IMR-90 (cell line): ENCODE measurements around the gene FSIP1. TPM values are rescaled to one million over a fixed set of nuclear protein-coding genes. Genes with fewer than 3 reads are reported as not detected.

Experiments used
- ATAC-seq: fragments of 200-7000 bp; cut with Tn5 transposase; 2 replicates; pipeline ENCODE4 v1.9.1; 2020; ENCODE audit warnings: low read depth, mild to moderate bottlenecking, moderate library complexity
- BruUV-seq: library from RNA; stranded (reverse); fragments of 400-500 nt; replicated peaks from 2 replicates; lab custom pipeline; 2021; lab: Mats Ljungman, UMichigan
- CTCF ChIA-PET: fragments of 300-600 bp; formaldehyde crosslinking; extraction: SDS; loops from one replicate; lab custom pipeline; 2021; ENCODE audit warnings: antibody characterized with exemption; lab: Yijun Ruan, JAX
- POLR2A ChIA-PET: fragments of 300-600 bp; sonication (Branson Sonifier 250); formaldehyde crosslinking; loops from one replicate; lab custom pipeline; 2022; ENCODE audit warnings: antibody characterized with exemption; ENCODE audit not compliant: unreplicated experiment; lab: Charles Lee
- DNase-seq: peaks from one replicate; pipeline ENCODE4 v3.0.0; 2013
- H2AFZ ChIP-seq: replicated peaks from 2 replicates; pipeline ENCODE3; 2013; ENCODE audit warnings: low read length, mild to moderate bottlenecking; ENCODE audit not compliant: poor library complexity
- H2AK5ac ChIP-seq: 2 replicates; pipeline ENCODE4 v1.6.1; 2013; ENCODE audit warnings: low read depth, low read length, inconsistent platforms
- H2AK9ac ChIP-seq: replicated peaks from 2 replicates; pipeline ENCODE3; 2013; ENCODE audit warnings: mild to moderate bottlenecking, low read depth, low read length, moderate library complexity; ENCODE audit not compliant: poor library complexity
- H2BK120ac ChIP-seq: 2 replicates; pipeline ENCODE4 v1.6.1; 2013; ENCODE audit warnings: low read depth, low read length, inconsistent platforms
- H2BK15ac ChIP-seq: 3 replicates; pipeline ENCODE4 v1.6.1; 2013; ENCODE audit warnings: low read depth, low read length, inconsistent platforms
- H2BK20ac ChIP-seq: 2 replicates; pipeline ENCODE4 v1.6.1; 2013; ENCODE audit warnings: low read depth, mild to moderate bottlenecking, inconsistent platforms, low read length, moderate library complexity
- H2BK5ac ChIP-seq: 2 replicates; pipeline ENCODE4 v1.6.1; 2013; ENCODE audit warnings: mild to moderate bottlenecking, low read depth, low read length, inconsistent platforms; ENCODE audit not compliant: poor library complexity, severe bottlenecking
- H3K14ac ChIP-seq: replicated peaks from 2 replicates; pipeline ENCODE4 v1.6.1; 2013; ENCODE audit warnings: low read depth, low read length, inconsistent platforms
- H3K18ac ChIP-seq: 2 replicates; pipeline ENCODE4 v1.6.1; 2013; ENCODE audit warnings: low read depth, low read length, control low read depth
- H3K23ac ChIP-seq: 2 replicates; pipeline ENCODE4 v1.6.1; 2013; ENCODE audit warnings: low read depth, low read length, inconsistent platforms
- H3K27ac ChIP-seq: 2 replicates; pipeline ENCODE4 v1.5.1; 2013; ENCODE audit warnings: mild to moderate bottlenecking, control low read depth, low read length; ENCODE audit not compliant: insufficient read depth
- H3K27me3 ChIP-seq: 2 replicates; pipeline ENCODE4 v1.6.1; 2013; ENCODE audit warnings: low read length; ENCODE audit not compliant: control insufficient read depth, insufficient read depth
- H3K36me3 ChIP-seq: 2 replicates; pipeline ENCODE4 v1.6.1; 2013; ENCODE audit warnings: low read length, mixed read lengths; ENCODE audit not compliant: control insufficient read depth, insufficient read depth
- H3K4ac ChIP-seq: 2 replicates; pipeline ENCODE4 v1.6.1; 2013; ENCODE audit warnings: low read depth, low read length, inconsistent platforms
- H3K4me1 ChIP-seq: 2 replicates; pipeline ENCODE4 v1.6.1; 2013; ENCODE audit warnings: low read length, mixed read lengths; ENCODE audit not compliant: control insufficient read depth, insufficient read depth
- H3K4me2 ChIP-seq: 2 replicates; pipeline ENCODE4 v1.6.1; 2013; ENCODE audit warnings: low read depth, mild to moderate bottlenecking, control low read depth, low read length, moderate library complexity
- H3K4me3 ChIP-seq: 2 replicates; pipeline ENCODE4 v1.5.1; 2013; ENCODE audit warnings: low read depth, mild to moderate bottlenecking, control low read depth, low read length, moderate library complexity; ENCODE audit not compliant: insufficient read depth
- H3K56ac ChIP-seq: 2 replicates; pipeline ENCODE4 v1.6.1; 2013; ENCODE audit warnings: low read length, inconsistent platforms; ENCODE audit not compliant: insufficient read depth; ENCODE audit errors: extremely low read depth
- H3K79me1 ChIP-seq, 2 experiments: 2 replicates each; pipeline ENCODE4 v1.6.1; 2013; ENCODE audit warnings: low read length in 2 of 2, inconsistent platforms in 1 of 2, low read depth in 1 of 2
- H3K9ac ChIP-seq: 2 replicates; pipeline ENCODE4 v1.6.1; 2013; ENCODE audit warnings: low read depth, low read length, control low read depth
- H3K9me1 ChIP-seq: 2 replicates; pipeline ENCODE4 v1.6.1; 2013; ENCODE audit warnings: low read length, inconsistent platforms; ENCODE audit not compliant: insufficient read depth
- H3K9me3 ChIP-seq: 2 replicates; pipeline ENCODE4 v1.6.1; 2013; ENCODE audit warnings: low read length; ENCODE audit not compliant: control insufficient read depth, insufficient read depth
- H4K20me1 ChIP-seq: 2 replicates; pipeline ENCODE4 v1.6.1; 2013; ENCODE audit warnings: low read length, inconsistent platforms; ENCODE audit not compliant: insufficient read depth
- H4K5ac ChIP-seq: 2 replicates; pipeline ENCODE4 v1.6.1; 2013; ENCODE audit warnings: mild to moderate bottlenecking, low read depth, low read length, control low read depth
- H4K8ac ChIP-seq, 2 experiments: 2 replicates each; pipeline ENCODE4 v1.6.1; 2013; ENCODE audit warnings: low read depth in 2 of 2, low read length in 2 of 2, control low read depth in 1 of 2, inconsistent platforms in 1 of 2
- H4K91ac ChIP-seq: 2 replicates; pipeline ENCODE4 v1.6.1; 2013; ENCODE audit warnings: low read depth, low read length, inconsistent platforms; ENCODE audit not compliant: insufficient read depth
- CEBPB ChIP-seq: IDR thresholded peaks from 2 replicates; pipeline ENCODE4 v1.6.1; 2012; ENCODE audit warnings: low read depth, low read length, improper control_type of control experiment
- MAZ ChIP-seq: IDR thresholded peaks from 2 replicates; pipeline ENCODE4 v1.6.1; 2012; ENCODE audit warnings: low read depth, mild to moderate bottlenecking, low read length, improper control_type of control experiment, moderate library complexity, borderline replicate concordance
- MXI1 ChIP-seq: IDR thresholded peaks from 2 replicates; pipeline ENCODE4 v1.6.1; 2012; ENCODE audit warnings: low read depth, mild to moderate bottlenecking, low read length, moderate library complexity, borderline replicate concordance
- RCOR1 ChIP-seq: IDR thresholded peaks from 2 replicates; pipeline ENCODE4 v1.6.1; 2012; ENCODE audit warnings: mild to moderate bottlenecking, low read length, improper control_type of control experiment; ENCODE audit not compliant: insufficient replicate concordance
- SMC3 ChIP-seq: fragments of 150-350 bp; IDR thresholded peaks from 2 replicates; pipeline ENCODE4 v1.6.1; 2016; ENCODE audit warnings: low read depth, mild to moderate bottlenecking, antibody characterized with exemption, low read length, moderate library complexity
- WGBS, 2 experiments: methylation state at CpG; one replicate each; pipeline versions ENCODE4 v1.1.5 to v1.1.7; 2013; ENCODE audit warnings: missing lambda C conversion rate in 2 of 2; ENCODE audit not compliant: insufficient read length in 1 of 2; ENCODE audit errors: extremely low coverage in 2 of 2; 5-methylcytosine and 5-hydroxymethylcytosine counted together
- dilution Hi-C: fragments of 300-500 bp; cut with HindIII; formaldehyde crosslinking; loops from one replicate; pipeline ENCODE4 v1.14.3; 2018; ENCODE audit warnings: low sequenced_read_pairs; ENCODE audit not compliant: unreplicated experiment
- in situ Hi-C: fragments of 300-500 bp; cut with MboI; formaldehyde crosslinking; loops from 3 replicates; pipeline ENCODE4 v1.14.3; 2019; ENCODE audit warnings: low sequenced_read_pairs, inconsistent platforms, mixed read lengths
- intact Hi-C: fragments of 100-400 bp; cut with micrococcal nuclease; formaldehyde crosslinking; loops from 2 replicates; pipeline ENCODE4 v1.10.0; 2022
- polyA plus RNA-seq, 3 experiments: library from polyadenylated mRNA; depleted of rRNA; stranded (reverse); fragments of >200 nt; gene quantifications; 2 replicates each; pipeline ENCODE4 v1.2.3, GENCODE V29; 2012; ENCODE audit warnings: low replicate concordance in 1 of 3
- total RNA-seq: library from RNA; depleted of rRNA; stranded (reverse); fragments of >200 nt; gene quantifications from 2 replicates; pipeline ENCODE4 v1.2.3, GENCODE V29; 2012

Gene FSIP1
- total and polyA plus RNA-seq, 2 of the 4 experiments (the other 2 are of a cell fraction) = 0.10 to 0.18 TPM

GRCh38 chr15:39804026-39804425 lies 21.4 kb upstream of the FSIP1 start:
- Histone ChIP-seq H3K4me2 (no peak overlapping the region), H3K4ac (no peak overlapping the region), H3K36me3 (peaks cover 28% of the 10 kb centered on the region), H3K9me3 (no peaks in the 10 kb centered on the region), H4K8ac (no peak overlapping the region), H3K9ac (no peak overlapping the region), H3K9me1 (peaks cover 33% of the 10 kb centered on the region), H2AFZ (no peak overlapping the region), H3K4me3 (no peak overlapping the region), H2AK5ac (no peak overlapping the region), H4K5ac (no peak overlapping the region), H4K20me1 (peaks cover 47% of the 10 kb centered on the region), H3K4me1 (peaks cover 3% of the 10 kb centered on the region; the same call in 1 of the 2 replicates), H3K27me3 (no peaks in the 10 kb centered on the region), H3K27ac (no peak overlapping the region), H3K14ac (no peak overlapping the region), H2BK120ac (no peak overlapping the region), H2BK15ac (no peak overlapping the region), H3K23ac (no peak overlapping the region), H3K79me1 (peaks cover 39 to 91% of the 10 kb centered on the region in 2 experiments), H2BK5ac (no peak overlapping the region), H2BK20ac (no peak overlapping the region), H2AK9ac (no peak overlapping the region), H4K91ac (no peak overlapping the region), H3K56ac (no peak overlapping the region), H3K18ac (no peak overlapping the region)
- no TSS peak for BruUV-seq
- DNase-seq = peak; percentile 51
- ChIA-PET CTCF (no interaction called here), POLR2A (no interaction called here)
- no peak for ATAC-seq
- TF ChIP-seq MAZ (no peak), MXI1 (no peak), CEBPB (peak; percentile 90), RCOR1 (no peak), SMC3 (no peak)
- intact Hi-C loops (no loop called here), dilution Hi-C loops (no loop called here), in situ Hi-C loops (no loop called here)
- WGBS, 2 experiments = no CpG with 5 or more reads among the region's 2 CpGs
